ENCODE data around the gene STX8. TPM values are rescaled to one million over a fixed set of nuclear protein-coding genes. Genes with fewer than 3 reads are reported as not detected.
"Not testable (repeated sequence)": the region's sequence is repeated elsewhere in the genome, so short reads cannot be mapped to it uniquely, and the experiment has no call there.

The STX8 gene
- total RNA-seq, 1 donor from 2014 or later, result 57.8 TPM

DNA sequence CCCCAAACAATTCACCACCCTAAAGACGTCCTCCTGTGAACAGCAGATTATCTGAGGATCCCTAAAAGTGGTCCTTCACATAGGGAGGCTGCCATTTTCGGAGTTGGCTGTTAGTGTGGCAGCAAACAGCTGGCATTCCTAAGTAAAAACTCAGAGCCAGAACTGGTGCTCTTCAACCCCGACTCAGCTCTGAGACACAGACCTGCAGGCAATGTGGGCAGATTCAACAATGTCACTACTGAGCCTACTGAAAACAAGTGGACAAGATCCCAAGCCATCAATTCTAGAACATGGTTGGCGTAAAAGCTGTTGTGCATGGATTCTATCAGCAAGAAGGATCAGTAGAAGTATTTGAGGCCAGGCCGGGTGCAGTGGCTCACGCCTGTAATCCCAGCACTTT is 307.1 kb downstream of the STX8 start:
- H3K4me3 ChIP-seq (ENCODE audit: low read depth, low read length), result no peak overlapping the region
- TF ChIP-seq, protein P1, sequence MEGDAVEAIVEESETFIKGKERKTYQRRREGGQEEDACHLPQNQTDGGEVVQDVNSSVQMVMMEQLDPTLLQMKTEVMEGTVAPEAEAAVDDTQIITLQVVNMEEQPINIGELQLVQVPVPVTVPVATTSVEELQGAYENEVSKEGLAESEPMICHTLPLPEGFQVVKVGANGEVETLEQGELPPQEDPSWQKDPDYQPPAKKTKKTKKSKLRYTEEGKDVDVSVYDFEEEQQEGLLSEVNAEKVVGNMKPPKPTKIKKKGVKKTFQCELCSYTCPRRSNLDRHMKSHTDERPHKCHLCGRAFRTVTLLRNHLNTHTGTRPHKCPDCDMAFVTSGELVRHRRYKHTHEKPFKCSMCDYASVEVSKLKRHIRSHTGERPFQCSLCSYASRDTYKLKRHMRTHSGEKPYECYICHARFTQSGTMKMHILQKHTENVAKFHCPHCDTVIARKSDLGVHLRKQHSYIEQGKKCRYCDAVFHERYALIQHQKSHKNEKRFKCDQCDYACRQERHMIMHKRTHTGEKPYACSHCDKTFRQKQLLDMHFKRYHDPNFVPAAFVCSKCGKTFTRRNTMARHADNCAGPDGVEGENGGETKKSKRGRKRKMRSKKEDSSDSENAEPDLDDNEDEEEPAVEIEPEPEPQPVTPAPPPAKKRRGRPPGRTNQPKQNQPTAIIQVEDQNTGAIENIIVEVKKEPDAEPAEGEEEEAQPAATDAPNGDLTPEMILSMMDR (conservative IDR thresholded peaks at IDR 0.05; ENCODE audit: low read depth, low read length), result no peak
- no peak for DNase-seq (ENCODE audit: low read depth)

DNA sequence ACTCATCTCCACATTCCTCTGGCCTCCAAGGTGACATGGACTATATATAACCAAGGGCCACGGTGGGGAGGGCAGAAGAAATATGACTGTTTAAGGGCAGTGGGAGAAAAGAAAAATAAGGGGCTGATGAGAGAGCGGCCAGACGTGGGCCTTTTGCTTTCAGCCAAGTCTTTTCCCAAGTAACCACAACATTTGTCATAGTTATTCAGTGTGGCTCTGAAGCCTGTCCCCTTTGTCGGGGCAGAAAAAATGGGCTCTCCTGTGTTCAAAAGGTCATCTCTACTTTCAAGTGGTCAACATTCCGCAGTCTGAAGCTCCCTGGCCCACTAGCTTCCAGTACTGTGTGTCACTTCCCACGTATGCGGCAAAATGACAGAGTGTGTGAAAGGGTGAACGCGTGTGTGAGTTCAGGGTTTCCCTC is 308.9 kb downstream of the STX8 start:
- DNase-seq (ENCODE audit: low read depth), result no peak
- H3K4me3 ChIP-seq (ENCODE audit: low read depth, low read length), result no peak overlapping the region
- TF ChIP-seq, protein P1 (conservative IDR thresholded peaks at IDR 0.05; ENCODE audit: low read depth, low read length), result no peak

DNA sequence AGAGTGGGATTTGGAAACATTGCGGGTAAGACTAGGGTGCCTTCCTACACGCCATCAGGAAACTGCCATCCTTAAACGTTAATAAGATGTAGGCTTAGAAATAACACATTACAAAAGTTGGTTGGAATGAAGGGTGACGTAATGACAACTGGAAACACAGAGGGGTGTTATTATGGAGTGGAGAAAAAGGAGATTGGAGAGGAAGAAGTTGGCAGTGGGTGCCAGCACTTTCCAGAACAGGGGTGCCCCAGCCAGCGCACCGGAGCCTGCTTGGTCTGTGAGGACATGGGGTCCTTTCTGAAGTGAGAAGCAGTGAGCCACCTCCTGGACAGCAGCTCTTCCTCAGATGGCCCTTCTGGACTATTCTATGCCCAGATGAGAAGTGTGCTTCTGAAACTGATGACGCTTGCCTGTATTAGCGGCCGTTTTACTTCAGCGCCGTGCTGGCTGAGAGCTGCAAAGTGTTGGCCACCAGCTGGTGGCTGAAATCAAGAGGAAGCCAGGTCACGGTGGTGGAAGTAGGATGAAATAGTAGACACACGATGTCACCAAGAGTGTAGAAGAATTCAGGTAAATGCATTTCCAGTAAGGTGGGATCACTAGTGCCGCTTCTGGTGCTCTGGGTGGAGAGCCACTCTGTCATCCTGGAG is 309.5 kb downstream of the STX8 start:
- no peak for DNase-seq (ENCODE audit: low read depth)
- TF ChIP-seq, protein P1 (conservative IDR thresholded peaks at IDR 0.05; ENCODE audit: low read depth, low read length), result no peak

DNA sequence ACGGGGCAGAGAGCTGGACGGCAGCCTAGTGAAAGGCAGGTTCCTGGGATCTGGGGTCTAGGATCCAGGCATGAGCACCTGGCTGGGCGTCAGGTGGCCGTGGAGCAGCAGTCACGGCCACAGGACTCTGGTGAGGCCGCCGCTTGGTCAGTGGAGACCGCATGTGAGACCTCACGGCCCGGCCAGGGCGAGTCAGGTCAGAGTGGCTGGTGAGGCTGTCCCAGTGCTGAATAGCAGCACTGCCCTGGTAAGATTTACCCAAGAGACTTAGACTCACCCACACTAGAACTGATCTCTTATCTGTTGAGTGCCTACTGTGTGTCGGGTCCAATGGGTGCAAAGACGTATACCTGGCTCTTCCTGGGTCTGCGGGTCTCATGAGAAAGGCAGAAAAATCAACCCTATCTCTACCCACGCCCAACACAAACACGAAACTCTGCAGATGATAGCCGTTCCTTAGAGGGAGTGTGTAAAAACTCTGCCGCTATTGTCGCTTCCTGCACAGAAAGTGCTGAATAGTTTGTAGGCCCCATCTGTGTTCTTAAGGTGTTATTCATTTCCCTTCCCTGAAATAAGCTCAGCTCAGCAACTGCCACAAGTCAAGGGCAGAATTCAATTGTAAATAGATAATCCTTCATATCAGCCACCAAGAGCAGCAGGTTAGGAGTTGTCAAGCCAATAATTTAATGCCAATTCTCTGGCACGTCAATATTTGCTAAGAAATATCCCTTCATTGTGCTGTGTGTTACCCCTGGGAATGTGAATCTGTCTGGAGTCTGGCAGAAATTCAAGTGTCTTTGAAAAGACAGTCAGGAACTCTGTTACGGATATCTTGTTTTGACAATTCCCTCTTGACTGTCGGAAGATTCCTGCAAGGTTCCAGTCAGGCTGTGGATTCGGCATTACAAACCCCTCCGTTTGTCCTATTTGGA is 314.3 kb downstream of the STX8 start:
- no peak overlapping the region for H3K4me3 ChIP-seq (ENCODE audit: low read depth, low read length)
- DNase-seq (ENCODE audit: low read depth), result no peak
- TF ChIP-seq, protein P1 (conservative IDR thresholded peaks at IDR 0.05; ENCODE audit: low read depth, low read length), result no peak

More for the DNA sequence above, 309.5 kb downstream of the STX8 start:
- H3K4me3 ChIP-seq (ENCODE audit: low read depth, low read length), result no peak overlapping the region

DNA sequence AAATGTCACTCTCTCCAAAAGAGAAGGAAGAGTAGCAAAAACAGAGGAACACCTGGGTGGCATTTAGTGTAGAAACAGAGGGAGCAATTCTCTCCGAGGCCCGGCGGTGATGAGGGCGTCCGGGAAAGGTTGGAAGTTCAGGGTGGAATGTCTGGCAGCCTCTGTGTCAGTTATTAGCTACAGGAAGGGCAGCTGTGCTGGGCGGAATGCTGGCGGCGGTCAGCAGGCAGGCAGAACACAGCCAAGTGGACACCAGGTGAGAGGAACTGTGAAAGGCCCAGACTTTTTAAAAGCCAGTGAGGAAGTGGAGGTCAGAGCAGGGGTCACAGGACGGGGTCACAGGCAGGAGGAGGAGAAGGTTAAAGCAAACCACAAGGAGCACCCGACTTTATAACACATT is 316.2 kb downstream of the STX8 start:
- H3K4me3 ChIP-seq (ENCODE audit: low read depth, low read length), result no peak overlapping the region
- DNase-seq (ENCODE audit: low read depth), result no peak
- TF ChIP-seq, protein P1 (conservative IDR thresholded peaks at IDR 0.05; ENCODE audit: low read depth, low read length), result no peak

DNA sequence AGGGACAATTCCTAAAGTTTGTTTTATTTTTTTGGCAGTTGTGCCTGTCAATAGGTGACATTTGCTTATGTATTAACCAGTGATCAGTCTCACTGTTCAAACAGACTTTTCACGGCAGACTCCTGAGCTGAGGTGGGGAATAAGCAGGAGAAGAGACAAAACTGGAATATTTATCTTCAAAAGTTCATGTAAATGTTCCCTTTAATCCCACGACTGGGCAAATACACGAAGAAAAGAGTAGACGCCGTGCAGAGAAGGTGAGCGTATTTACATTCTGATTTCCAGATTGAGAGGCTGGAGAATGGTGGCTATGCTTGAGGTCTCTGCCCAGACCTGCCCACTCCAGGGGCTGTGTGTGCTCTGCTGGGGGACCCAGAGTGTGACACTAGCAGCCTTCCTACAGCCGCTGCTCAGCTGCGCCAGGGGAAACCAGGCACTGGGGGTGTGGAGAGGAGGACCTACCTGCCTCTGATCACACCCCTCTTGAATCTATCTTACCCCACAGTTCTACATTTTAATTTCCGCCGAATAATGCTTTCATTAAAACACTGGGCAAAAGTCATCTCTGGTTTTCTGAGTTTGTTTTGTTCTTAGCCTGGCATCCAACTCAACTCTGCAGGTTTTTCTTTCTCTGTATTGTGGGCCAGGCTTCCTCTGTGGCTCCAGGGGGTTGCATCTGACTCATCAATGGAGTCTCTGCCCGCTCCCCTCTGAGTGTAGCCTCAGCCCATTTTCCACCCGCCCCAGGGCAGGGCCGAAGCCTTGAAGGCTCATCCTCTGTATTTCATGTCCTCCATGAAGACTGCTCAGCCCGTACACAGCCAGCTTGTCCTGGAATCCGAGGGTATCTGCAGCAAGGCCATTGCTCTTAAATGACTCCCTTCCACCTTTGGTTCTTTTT is 317.3 kb downstream of the STX8 start:
- TF ChIP-seq, protein P1 (conservative IDR thresholded peaks at IDR 0.05; ENCODE audit: low read depth, low read length), result no peak
- no peak for DNase-seq (ENCODE audit: low read depth)
- H3K4me3 ChIP-seq (ENCODE audit: low read depth, low read length), result no peak overlapping the region

DNA sequence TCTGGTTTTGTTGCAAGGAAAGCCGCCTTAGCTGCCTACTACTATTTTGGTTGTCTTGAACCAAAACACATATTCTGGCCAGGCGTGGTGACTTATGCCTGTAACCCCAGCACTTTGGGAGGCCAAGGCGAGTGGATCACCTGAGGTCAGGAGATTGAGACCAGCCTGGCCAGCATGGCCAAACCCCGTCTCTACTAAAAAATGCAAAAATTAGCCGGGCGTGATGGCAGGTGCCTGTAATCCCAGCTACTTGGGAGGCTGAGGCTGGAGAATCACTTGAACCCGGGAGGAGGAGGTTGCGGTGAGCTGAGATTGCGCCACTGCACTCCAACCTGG is 318.0 kb downstream of the STX8 start:
- DNase-seq (ENCODE audit: low read depth); H3K4me3 ChIP-seq (ENCODE audit: low read depth, low read length): not testable (repeated sequence)

Measured in epithelial cell of proximal tubule (primary cell).